HepG2 (cell line): ENCODE results near the gene IQGAP2. TPM values are rescaled to one million over a fixed set of nuclear protein-coding genes. Genes with fewer than 3 reads are reported as not detected.
A peak's percentile ranks its signal among the peaks of the same experiment; 100 is the strongest.

ENCODE experiments used
- CCDC6 ChIP-seq: sonication (generic); formaldehyde crosslinking; IDR thresholded peaks from 2 replicates; pipeline ENCODE4 v1.8.1; 2022; ENCODE audit warnings: mild to moderate bottlenecking, missing genetic modification reagents, moderate library complexity
- DRAP1 ChIP-seq: IDR thresholded peaks from 2 replicates; pipeline ENCODE4 v1.6.1; 2016; ENCODE audit warnings: missing genetic modification reagents, missing compliant biosample characterization
- HOXA9 ChIP-seq: sonication (generic); formaldehyde crosslinking; IDR thresholded peaks from 2 replicates; pipeline ENCODE4 v1.8.1; 2022; ENCODE audit warnings: missing genetic modification reagents, mild to moderate bottlenecking, moderate library complexity, borderline replicate concordance
- NCOA1 ChIP-seq: sonication (generic); formaldehyde crosslinking; IDR thresholded peaks from 2 replicates; pipeline ENCODE4 v1.9.0; 2021; ENCODE audit warnings: missing genetic modification reagents
- NPAS2 ChIP-seq: sonication (generic); formaldehyde crosslinking; IDR thresholded peaks from 2 replicates; pipeline ENCODE4 v1.8.0; 2022; ENCODE audit warnings: mild to moderate bottlenecking, missing genetic modification reagents, borderline replicate concordance
- PLRG1 ChIP-seq: fragments of 450-650 bp; conservative IDR thresholded peaks from 2 replicates; pipeline ENCODE4 v1.6.1; 2016
- POLR2A ChIP-seq, 2 experiments: IDR thresholded peaks; 2 replicates each; pipeline ENCODE4 v1.6.1; 2011; ENCODE audit warnings: low read depth in 2 of 2, low read length in 2 of 2, mild to moderate bottlenecking in 1 of 2, moderate library complexity in 1 of 2; ENCODE audit not compliant: insufficient read depth in 1 of 2
- REPIN1 ChIP-seq: sonication (generic); formaldehyde crosslinking; IDR thresholded peaks from 2 replicates; pipeline ENCODE4 v1.8.0; 2022; ENCODE audit warnings: missing genetic modification reagents, low read depth, mild to moderate bottlenecking, borderline replicate concordance
- RFX3 ChIP-seq: IDR thresholded peaks from 2 replicates; pipeline ENCODE4 v1.6.1; 2016; ENCODE audit warnings: missing biosample characterization, missing genetic modification reagents
- SIX1 ChIP-seq: sonication (generic); formaldehyde crosslinking; IDR thresholded peaks from 2 replicates; pipeline ENCODE4 v1.4.0; 2020; ENCODE audit warnings: missing genetic modification reagents, borderline replicate concordance
- SOX13 ChIP-seq, 3 experiments: fragments of 450-650 bp in 1 of 3; sonication (generic) in 1 of 3; formaldehyde crosslinking in 1 of 3; IDR thresholded peaks in 2 of 3; conservative IDR thresholded peaks in 1 of 3; 2 replicates each; pipeline versions ENCODE4 v1.5.0 to v1.6.1; 2016 to 2020; ENCODE audit warnings: antibody characterized with exemption in 1 of 3, mild to moderate bottlenecking in 1 of 3, missing compliant biosample characterization in 1 of 3, missing genetic modification reagents in 1 of 3, moderate library complexity in 1 of 3
- SP4 ChIP-seq: sonication (generic); formaldehyde crosslinking; IDR thresholded peaks from 2 replicates; pipeline ENCODE4 v1.8.1; 2023; ENCODE audit warnings: mild to moderate bottlenecking, missing genetic modification reagents
- SYNCRIP ChIP-seq: fragments of 200-400 bp; formaldehyde crosslinking; IDR thresholded peaks from 2 replicates; pipeline ENCODE4 v1.6.1; 2018; ENCODE audit warnings: mild to moderate bottlenecking, low read depth, low read length; ENCODE audit not compliant: insufficient read depth
- THAP7 ChIP-seq: sonication (generic); formaldehyde crosslinking; IDR thresholded peaks from 2 replicates; pipeline ENCODE4 v1.8.1; 2023; ENCODE audit warnings: mild to moderate bottlenecking, missing genetic modification reagents
- ZKSCAN8 ChIP-seq: IDR thresholded peaks from 2 replicates; pipeline ENCODE4 v1.6.1; 2016; ENCODE audit warnings: borderline replicate concordance, missing genetic modification reagents, missing compliant biosample characterization
- ZNF121 ChIP-seq: sonication (generic); formaldehyde crosslinking; IDR thresholded peaks from 2 replicates; pipeline ENCODE4 v1.5.0; 2020; ENCODE audit warnings: mild to moderate bottlenecking, missing genetic modification reagents
- ZNF18 ChIP-seq: sonication (generic); formaldehyde crosslinking; IDR thresholded peaks from 2 replicates; pipeline ENCODE4 v1.8.0; 2022; ENCODE audit warnings: mild to moderate bottlenecking, missing genetic modification reagents; ENCODE audit not compliant: insufficient replicate concordance
- ZNF253 ChIP-seq: sonication (generic); formaldehyde crosslinking; IDR thresholded peaks from 2 replicates; pipeline ENCODE4 v1.8.0; 2022; ENCODE audit warnings: mild to moderate bottlenecking, missing genetic modification reagents, borderline replicate concordance
- ZNF644 ChIP-seq: IDR thresholded peaks from 2 replicates; pipeline ENCODE4 v1.6.1; 2016; ENCODE audit warnings: low read depth
- ZNF670 ChIP-seq: sonication (generic); formaldehyde crosslinking; IDR thresholded peaks from 2 replicates; pipeline ENCODE4 v1.8.0; 2022; ENCODE audit warnings: mild to moderate bottlenecking, missing genetic modification reagents, borderline replicate concordance
- ZNF713 ChIP-seq: sonication (generic); formaldehyde crosslinking; IDR thresholded peaks from 2 replicates; pipeline ENCODE4 v1.4.0; 2020; ENCODE audit warnings: mild to moderate bottlenecking, missing genetic modification reagents
- ZNF788 ChIP-seq: sonication (generic); formaldehyde crosslinking; IDR thresholded peaks from 2 replicates; pipeline ENCODE4 v1.5.0; 2020; ENCODE audit warnings: mild to moderate bottlenecking, missing genetic modification reagents, borderline replicate concordance
- polyA plus RNA-seq, 8 experiments: library from polyadenylated mRNA; depleted of rRNA in 3 of 8; stranded (reverse) in 7 of 8; unstranded in 1 of 8; fragments of >200 nt; fragmentation: Illumina TruSeq in 4 of 8; extraction: Trizol in 4 of 8; gene quantifications; 2 replicates each; pipeline versions ENCODE4 v1.2.1 to v1.2.3, GENCODE V29; 2011 to 2016; ENCODE audit warnings: low read depth in 4 of 8, missing spikeins in 1 of 8, mixed read lengths in 1 of 8; ENCODE audit not compliant: insufficient read depth in 1 of 8
- total RNA-seq, 5 experiments: library from RNA; depleted of rRNA; stranded (reverse); fragments of >200 nt; fragmentation: Illumina TruSeq; extraction: Trizol; gene quantifications; 2 replicates each; pipeline ENCODE4 v1.2.3, GENCODE V29; 2016; ENCODE audit warnings: low read depth in 1 of 5
- TF ChIP-seq, protein P1 (sequence below): sonication (generic); formaldehyde crosslinking; IDR thresholded peaks from 2 replicates; pipeline ENCODE4 v1.8.0; 2023; ENCODE audit warnings: mild to moderate bottlenecking, missing genetic modification reagents

Gene IQGAP2
- total and polyA plus RNA-seq, 2 of the 13 experiments (the other 11 are each of a cell fraction or from before 2014, with no cell fraction given) = 35.2 to 83.3 TPM

DNA sequence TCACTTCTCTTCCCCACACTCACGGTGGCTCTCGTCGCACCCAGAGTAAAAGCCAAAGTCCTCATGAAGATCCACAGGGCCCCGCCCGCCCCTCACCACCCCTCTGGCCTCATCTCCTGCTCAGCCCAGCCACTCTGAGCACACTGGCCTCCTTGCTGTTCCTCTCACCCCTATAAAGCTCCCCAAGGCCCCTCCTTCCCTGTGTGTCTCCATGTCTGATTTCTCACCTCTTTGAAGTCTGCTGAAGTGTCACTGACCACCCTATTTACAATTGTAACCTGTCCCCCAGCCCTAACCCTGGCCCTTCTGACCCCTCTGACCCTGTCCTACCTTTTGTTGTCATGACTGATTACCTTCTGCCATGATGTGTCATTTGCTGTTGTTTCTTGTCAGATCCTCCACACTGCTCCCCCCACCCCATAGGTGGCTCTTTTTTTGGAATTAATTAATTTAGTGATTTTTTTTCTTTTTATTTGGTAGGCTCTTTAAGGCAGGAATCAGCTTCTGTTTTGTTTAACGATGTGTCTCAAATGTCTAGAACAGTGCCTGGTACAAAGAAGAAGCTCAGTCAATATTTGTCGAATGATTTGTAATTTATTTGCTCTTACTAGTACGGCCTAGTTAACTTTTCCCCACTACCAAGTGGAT lies 90.2 kb downstream of the IQGAP2 start (continued):
- TF ChIP-seq CCDC6 (CRISPR knock-in tag) = 0 out of 2 replicates have a peak, but pooled peaks have one; percentile 44
- TF ChIP-seq DRAP1 (CRISPR knock-in tag) = no peak
- no peak for TF ChIP-seq POLR2A (IDR thresholded peaks at IDR 0.05; ENCODE audit: insufficient read depth in 1 of 2, low read depth in 2 of 2, low read length in 2 of 2)
- no peak for TF ChIP-seq PLRG1
- no peak for TF ChIP-seq ZNF788 (CRISPR knock-in tag)
- TF ChIP-seq, protein P1, sequence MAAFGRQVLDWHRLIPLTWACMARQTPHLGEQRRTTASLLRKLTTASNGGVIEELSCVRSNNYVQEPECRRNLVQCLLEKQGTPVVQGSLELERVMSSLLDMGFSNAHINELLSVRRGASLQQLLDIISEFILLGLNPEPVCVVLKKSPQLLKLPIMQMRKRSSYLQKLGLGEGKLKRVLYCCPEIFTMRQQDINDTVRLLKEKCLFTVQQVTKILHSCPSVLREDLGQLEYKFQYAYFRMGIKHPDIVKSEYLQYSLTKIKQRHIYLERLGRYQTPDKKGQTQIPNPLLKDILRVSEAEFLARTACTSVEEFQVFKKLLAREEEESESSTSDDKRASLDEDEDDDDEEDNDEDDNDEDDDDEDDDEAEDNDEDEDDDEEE (CRISPR knock-in tag) = no peak
- no peak for TF ChIP-seq REPIN1 (CRISPR knock-in tag)
- no peak for TF ChIP-seq ZNF670 (CRISPR knock-in tag)
- TF ChIP-seq SYNCRIP = no peak
- TF ChIP-seq ZNF121 (CRISPR knock-in tag) = no peak
- no peak for TF ChIP-seq NPAS2 (CRISPR knock-in tag)
- no peak for TF ChIP-seq ZKSCAN8 (CRISPR knock-in tag)
- no peak for TF ChIP-seq RFX3 (CRISPR knock-in tag)
- TF ChIP-seq SP4 = 0 out of 2 replicates have a peak, but pooled peaks have one; percentile 1
- no peak for TF ChIP-seq THAP7 (CRISPR knock-in tag)
- TF ChIP-seq ZNF18 = no peak
- no peak for TF ChIP-seq HOXA9 (CRISPR knock-in tag)
- TF ChIP-seq SOX13 (IDR thresholded peaks at IDR 0.05) = peak; percentile 70
- TF ChIP-seq SOX13 (CRISPR knock-in tag; conservative IDR thresholded peaks at IDR 0.05 in 1 of 2, IDR thresholded peaks at IDR 0.05 in 1 of 2) = peak in 1 of 2 experiments; percentile 83; a peak in 2 of 4 replicates
- TF ChIP-seq SIX1 = peak; percentile 62; the same call in 1 of the 2 replicates
- TF ChIP-seq NCOA1 = no peak
- TF ChIP-seq ZNF253 (CRISPR knock-in tag) = no peak
- no peak for TF ChIP-seq ZNF713 (CRISPR knock-in tag)
- TF ChIP-seq ZNF644 (CRISPR knock-in tag) = no peak
